CD4-positive, alpha-beta T cell treated with Interleukin-21 for 1 hour (primary cell): ENCODE measurements around the gene IFNL2.
"Not testable (repeated sequence)": the region's sequence is repeated elsewhere in the genome, so short reads cannot be mapped to it uniquely, and the experiment has no call there.

Experiments
- DNase-seq: peaks from one replicate; pipeline ENCODE4 v3.0.0-alpha.2; 2020

The IFNL2 gene

DNA sequence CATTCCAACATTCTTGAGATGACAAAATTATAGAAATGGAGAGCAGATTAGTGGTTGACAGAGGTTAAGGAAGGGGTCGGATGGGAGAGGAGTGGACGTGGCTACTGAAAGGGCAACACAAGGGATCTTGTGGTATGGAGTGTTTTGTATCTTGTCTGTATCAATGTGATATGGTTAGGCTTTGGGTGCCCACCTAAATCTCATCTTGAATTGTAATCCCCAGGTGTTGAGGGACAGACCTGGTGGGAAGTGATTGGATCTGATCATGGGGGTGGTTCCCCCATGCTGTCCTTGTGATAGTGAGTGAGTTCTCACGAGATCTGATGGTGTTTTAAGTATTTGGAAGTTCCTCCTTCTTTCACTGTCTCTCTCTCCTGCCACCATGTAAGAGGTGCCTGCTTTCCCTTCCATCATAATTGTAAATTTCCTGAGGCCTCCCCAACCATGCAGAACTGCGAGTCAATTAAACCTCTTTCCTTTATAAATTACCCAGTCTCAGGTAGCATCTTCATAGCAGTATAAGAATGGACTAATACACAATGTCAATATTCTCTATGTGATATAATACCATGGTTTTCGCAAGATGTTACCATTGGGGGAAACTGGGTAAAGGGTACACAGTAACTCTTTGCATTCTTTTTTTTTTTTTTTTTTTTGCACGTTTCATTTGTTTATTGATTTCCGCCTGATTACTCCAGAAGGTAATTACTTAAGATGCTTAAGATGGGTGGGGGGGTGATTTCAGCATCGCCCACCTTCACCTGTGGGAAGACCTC, 14.6 kb upstream of the IFNL2 start:
- DNase-seq = no peak

DNA sequence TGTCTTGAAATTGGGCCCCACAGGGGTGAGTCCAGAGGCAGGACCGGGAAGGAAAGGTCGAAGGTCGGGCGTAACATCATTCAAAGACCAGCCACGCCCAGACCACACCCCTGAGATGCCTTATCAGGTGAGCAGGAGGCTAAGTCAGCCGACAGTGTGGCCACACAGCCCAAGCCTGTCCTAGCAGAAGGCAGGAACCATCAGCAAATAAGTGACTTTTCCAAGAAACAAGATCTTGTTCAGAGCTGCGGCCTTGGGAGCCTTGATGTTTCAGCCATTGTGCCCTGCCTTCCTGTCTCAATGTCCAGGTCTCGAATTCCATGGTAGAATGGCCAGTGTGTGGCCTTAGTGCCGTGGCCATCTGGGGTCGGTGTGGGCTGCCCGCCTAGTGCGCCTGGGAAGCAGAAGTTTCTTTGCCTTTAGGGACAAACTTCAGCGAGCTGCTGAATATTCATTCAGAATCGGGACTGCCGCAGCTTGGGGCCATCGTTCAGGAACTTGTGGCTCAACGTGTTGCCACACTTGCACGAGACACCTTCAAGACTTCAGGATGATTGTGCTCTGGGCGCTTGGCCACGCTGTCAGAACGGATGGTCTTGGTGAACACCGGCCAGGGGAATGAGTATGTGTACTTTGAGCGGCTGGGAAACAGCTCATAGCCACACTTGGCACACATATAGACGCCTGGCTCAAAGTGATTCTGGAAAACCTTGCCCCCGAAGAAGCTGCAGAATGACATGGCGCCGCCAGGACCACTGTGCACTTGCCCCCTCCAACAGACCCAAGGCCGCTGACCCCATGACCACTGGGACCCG, 13.5 kb upstream of the IFNL2 start:
- no peak for DNase-seq

DNA sequence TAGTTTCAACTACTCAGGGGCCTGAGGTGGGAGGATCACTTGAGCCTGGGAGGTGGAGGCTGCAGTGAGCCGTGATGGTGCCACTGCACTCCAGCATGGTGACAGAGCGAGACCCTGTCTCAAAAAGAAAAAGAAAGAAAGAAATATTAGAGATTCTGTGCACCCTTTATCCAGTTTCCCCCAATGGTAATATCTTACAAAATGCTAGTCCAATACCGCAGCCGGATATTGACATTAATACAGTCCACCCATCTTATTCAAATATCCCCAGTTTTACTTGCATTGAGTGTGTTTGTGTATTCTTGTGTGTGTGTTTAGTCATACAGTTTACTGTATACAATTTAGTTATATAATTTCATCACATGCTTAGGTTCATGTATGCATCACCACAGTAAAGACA, 11.0 kb upstream of the IFNL2 start:
- DNase-seq = no peak

DNA sequence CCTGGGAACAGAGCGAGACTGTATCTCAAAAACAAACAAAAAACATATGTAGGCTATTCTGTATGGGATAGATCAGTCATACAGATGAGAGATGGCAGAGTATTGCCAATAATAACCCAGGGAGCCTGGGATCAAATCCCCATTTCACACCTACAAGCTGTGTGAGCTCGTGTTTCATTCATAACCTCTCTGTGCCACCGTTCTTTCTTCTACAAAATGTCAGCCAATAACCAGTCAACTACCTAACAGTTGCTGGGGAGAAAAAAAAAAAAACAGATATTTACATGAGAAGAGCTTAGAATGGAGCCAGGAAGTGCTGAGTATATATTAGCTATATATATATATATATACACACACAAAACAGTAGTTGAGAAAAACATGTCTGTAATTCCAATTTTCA, 6.5 kb upstream of the IFNL2 start:
- no peak for DNase-seq

DNA sequence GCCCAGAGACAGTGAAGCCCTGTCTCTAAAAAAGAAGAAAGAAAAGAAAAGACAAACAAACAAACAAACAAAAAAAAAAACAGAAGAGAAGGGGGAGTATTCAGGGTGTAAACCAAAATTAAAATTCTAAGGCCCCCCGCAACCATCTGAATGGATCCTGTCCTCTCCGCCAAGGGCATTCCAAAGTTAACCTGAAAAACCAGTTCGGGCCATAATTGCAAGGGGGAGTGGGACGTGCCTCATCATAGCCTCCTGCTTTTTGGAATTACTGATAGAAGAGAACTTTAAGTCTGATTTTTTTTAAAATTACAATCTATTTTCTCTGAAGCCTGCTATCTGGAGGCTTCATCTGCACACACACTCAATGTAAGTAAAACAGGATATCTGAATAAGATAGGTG, 5.7 kb upstream of the IFNL2 start:
- DNase-seq = no peak

DNA sequence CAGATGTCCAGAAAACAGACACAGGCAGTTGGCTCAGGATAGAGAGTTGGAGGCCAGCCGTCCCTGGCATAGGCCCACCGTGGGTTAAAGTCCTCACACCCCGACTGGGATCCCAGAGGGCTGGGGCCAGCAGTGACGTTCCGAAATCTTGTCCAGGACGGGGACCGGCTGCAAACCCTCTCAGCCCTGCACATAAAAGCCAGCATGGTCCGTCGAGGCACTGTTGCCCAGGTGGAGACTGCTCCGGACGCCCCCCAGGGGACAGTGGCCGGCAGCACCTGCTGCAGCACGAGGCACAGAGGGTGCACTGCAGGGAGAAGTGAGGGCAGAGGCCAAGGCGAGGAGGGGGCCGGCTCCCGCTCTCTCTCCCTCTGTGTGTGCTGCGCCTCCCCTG, 4.3 kb upstream of the IFNL2 start:
- DNase-seq = no peak

DNA sequence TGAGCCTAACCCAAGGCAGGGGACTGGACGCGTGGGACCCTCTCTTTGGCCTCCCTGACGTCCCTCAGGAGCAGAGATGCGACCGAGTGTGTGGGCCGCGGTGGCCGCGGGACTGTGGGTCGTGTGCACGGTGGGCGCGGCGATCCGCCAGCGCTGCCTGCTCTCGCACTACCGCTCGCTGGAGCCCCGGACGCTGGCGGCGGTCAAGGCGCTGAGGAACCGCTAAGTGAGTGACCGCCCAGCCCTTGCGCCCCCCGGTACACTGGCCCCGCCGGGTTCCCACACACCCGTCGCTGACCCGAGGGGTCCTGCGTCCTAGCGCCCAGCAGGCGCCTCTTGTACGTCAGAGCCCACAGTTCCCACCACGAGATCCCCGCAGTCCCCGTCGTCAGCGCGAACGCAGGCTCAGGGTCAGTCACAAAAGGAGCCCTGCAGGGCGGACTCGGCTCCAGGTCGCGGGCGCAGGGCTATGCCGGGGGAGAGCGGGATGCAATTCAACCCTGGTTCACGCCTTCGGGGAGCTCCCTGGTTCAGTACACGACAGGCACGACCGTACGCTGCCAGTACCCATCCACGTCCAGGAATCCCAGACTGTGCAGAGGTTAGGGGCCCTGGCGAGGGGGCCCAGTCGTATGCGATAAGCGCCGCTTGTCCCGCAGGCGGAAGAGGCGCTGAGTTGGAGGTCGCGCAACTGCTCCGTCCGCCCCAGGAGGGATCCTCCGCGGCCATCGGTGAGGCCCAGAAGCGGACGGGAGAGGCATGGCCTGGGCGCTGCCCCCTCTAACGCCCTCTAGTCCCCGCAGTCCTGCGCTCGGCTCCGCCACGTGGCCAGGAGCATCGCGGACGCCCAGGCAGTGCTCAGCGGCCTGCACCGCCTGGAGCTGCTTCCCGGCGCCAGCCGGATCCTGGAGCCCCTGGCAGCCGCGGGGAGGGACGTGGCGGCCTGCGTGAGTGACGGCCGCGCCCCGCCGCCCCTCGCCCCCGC, 3.6 kb upstream of the IFNL2 start:
- no peak for DNase-seq

DNA sequence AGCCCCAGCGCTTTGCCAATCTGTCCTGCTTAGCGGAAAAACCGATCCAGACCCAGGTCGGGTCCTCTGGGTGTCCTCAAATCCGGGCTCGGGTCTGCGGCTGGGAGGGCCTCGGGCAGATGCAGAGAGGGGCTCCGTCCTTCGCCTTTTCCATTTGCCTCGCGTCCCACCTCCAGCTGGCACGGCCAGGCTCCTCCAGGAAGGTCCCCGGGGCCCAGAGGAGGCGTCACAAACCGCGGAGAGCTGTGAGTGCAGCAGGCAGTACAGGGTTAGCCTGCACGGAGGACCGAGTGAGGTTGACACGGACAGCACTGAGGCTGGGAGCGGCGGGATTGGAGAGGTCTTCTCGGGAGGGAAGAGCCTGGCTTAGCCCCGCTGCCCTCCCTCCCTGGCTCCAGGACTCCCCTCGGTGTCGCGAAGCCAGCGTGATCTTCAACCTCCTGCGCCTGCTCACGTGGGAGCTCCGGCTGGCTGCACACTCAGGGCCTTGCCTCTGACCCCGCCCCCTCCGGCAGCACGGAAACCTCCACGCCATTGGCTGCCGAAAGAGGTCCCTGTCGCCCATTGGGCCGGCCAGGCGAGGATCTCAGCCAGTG, 2.8 kb upstream of the IFNL2 start:
- no peak for DNase-seq

DNA sequence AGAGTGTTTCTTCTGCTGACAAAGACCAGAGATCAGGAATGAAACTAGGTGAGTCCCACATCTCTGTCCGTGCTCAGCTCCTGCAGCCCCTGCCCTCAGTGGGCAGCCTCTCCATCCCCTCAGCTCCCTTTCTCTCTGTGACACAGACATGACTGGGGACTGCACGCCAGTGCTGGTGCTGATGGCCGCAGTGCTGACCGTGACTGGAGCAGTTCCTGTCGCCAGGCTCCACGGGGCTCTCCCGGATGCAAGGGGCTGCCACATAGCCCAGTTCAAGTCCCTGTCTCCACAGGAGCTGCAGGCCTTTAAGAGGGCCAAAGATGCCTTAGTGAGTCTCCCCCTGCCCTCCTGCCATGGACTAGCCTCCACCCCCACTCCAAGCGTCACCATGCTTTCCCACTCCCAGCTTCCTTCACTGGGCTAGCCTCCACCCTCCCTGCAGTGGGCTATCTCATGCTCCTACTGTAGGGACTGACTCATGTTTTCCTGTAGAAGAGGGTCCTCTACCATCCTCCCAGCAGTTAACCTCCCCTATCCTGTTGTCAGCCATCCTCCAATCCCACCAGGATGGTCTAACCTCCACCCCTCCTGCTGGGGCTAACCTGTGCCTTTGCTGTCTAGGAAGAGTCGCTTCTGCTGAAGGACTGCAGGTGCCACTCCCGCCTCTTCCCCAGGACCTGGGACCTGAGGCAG, 481 bp downstream of the IFNL2 start:
- DNase-seq = not testable (repeated sequence)

DNA sequence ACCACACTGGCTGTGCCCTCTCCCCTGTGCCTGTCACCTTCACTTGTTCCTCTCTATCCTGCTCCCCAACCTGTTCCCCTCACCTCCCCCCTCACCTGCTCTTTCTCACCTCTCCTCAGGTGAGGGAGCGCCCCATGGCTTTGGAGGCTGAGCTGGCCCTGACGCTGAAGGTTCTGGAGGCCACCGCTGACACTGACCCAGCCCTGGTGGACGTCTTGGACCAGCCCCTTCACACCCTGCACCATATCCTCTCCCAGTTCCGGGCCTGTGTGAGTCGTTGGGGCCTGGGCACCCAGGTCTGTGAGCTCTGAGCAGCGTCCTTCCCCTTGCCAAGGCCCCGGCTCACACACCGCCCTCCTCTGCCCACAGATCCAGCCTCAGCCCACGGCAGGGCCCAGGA, 1.2 kb downstream of the IFNL2 start:
- not testable (repeated sequence) for DNase-seq

DNA sequence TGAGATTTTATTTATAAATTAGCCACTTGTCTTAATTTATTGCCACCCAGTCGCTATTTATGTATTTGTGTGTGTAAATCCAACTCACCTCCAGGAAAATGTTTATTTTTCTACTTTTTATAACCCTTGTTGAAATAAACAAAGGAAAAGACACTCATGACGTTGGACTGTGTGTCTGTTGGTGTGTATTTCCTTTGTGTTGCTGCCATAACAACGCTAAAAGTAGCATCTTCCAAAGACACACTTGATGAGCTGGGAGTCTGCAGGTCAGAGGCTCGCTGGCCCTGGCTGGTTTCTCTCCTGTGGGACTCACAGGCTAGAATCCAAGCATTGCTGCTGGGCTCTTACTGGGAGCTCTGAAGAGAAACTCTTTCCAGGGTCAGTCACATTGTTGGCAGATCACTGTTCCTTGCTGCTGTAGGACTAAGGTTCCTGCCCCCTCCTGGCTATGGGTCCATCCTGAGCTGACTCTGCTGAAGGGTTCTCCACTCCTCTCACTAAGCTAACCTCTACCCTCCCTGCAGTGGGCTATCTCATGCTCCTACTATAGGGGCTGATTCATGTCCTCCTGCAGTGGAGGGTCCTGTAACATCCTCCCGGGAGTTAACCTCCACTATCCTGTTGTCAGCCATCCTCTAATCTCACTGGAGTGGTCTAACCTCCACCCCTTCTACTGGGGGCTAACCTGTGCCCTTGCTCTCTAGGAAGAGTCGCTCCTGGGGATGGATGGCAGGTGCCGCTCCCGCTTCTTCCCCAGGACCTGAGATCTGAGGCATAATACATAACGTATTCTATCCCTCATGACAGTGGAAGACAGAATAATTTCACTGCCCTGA, 2.1 kb downstream of the IFNL2 start:
- DNase-seq = no peak

DNA sequence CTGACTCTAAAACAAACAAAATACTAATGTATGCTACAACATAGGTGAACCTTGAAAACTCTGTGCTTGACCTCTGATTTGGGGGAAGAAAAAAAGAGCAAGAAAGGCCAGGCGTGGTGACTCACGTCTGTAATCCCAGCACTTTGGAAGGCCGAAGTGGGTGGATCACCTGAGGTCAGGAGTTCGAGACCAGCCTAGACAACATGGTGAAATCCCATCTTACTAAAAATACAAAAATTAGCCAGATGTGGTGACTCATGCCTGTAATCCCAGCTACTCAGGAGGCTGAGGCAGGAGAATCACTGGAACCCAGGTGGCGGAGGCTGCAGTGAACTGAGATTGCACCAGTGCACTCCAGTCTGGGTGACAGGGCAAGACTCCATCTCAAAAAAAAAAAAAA, 5.7 kb downstream of the IFNL2 start:
- not testable (repeated sequence) for DNase-seq

DNA sequence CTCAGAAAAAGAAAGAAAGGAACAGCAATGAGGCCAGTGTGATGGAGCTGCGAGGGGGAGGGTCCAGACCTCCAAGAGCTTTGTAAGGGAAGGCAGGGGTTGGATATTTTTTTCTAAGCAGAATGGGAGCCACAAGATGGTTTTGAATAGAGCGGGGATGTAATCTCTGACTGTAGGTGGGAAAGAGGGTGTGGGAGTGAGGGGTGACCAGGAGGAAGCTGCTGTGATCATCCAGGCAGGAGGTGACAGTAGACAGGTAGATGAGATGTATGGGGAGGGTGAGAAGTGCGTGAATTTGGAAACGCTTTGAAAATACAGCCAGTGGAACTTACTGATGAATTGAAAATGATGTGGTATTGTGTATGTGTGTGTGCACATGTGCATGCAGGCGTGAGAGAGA, 7.4 kb downstream of the IFNL2 start:
- DNase-seq = no peak

DNA sequence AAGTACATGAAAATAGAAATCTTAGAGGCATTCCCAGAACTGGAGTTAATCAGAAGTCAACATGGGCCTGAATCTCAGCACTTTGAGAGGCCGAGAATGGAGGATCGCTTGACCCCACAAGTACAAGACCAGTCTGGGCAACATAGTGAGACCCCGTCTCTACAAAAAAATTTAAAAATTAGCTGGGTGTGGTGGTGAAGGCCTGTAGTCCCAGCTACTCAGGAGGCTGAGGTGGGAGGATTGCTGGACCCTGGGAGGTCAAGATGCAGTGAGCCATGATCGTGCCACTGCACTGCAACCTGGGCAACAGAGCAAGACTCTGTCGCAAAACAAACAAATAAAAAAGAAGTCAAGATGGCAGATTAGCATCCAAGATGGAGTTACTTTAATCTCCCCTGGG, 8.5 kb downstream of the IFNL2 start:
- DNase-seq = no peak

DNA sequence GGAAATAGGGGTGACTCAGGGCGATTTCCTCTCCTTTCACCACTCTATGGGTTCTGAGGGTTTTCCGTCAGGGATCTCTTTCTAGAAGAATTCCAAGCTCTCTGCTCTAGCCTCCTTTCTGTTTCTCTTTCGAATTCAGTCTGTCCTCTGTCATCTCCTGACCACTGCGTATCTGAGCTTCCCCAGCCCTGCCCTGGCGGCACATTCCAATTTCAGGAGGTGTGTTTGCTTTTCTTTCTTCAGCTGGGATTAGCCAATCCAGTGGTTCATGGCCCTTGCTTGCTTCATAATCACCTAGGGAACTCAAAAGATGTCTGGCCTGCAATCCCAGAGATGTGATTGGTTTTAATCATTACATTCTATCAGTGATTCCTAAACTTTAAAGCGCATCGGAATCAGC, 9.4 kb downstream of the IFNL2 start:
- DNase-seq = no peak

DNA sequence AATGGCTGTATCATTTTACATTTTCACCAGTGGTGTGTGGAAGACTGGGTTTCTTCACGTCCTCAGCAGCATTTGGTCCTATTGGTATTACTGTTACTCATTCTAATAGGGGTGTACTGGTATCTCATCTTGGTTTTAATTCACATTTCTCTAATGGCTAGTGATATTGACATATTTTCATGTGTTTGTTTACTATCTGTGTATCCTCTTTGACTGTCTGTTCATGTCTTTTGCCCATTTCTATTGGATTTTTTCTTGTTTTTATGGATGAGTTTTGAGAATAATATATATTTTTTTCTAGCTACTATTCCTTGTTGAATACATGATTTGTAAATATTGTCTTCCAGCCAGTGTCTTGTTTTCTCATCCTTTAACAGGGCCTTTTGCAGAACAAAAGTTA, 13.8 kb downstream of the IFNL2 start:
- DNase-seq = no peak

DNA sequence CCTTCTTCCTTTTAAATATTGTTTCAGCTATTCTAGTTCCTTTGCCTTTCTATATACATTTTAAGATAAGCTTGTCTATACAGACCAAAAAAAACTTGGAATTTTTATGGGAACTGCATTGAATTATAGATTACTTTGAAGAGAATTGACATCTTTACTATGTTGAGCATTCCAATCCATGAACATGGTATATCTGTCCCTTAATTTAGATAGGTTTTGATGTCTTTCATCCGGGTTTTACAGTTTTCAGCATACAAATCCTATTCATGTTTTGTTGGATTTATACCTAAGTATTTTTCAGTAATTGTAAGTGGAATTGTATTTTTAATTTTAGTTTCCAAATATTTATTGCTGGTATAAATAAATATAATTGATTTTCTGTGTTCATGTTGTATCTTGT, 15.8 kb downstream of the IFNL2 start:
- DNase-seq = no peak

DNA sequence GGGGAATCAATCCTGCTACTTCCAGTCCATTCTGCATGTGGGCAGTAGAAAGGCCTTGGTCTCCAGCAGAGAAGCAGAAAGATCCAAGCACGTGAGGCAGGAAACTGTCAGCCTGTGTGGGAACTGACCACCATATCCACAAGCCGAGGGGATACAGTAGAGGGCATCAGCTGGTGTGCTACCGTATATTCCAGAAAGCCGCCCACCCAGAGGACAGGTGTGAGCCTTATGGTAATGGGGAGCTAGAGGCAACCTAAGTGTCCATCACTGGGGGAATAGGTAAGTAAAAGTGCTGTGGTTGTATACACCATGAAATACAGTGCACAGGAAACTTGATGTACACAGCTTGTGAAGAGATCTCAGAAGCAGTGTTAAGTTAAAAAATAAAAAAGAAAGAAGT, 25.2 kb downstream of the IFNL2 start:
- DNase-seq = no peak

DNA sequence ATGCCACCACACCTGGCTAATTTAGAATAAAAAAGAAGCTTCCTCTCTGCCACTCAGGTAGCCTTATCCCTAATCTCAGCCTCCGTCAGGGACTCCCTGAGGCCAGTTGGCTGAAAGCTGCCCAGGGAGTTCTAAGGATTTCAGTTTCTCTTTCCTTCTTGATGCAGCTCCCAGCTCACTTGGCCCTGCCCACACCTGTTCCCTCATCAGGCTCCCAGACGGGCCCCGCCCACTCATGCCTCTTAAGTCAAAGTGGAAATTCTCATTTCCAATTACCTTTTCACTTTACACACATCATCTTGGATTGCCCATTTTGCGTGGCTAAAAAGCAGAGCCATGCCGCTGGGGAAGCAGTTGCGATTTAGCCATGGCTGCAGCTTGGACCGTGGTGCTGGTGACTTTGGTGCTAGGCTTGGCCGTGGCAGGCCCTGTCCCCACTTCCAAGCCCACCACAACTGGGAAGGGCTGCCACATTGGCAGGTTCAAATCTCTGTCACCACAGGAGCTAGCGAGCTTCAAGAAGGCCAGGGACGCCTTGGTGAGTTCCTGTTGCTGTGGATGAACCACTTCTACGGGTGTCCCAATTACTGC, 28.0 kb downstream of the IFNL2 start, which contains the start of gene IFNL1:
Gene IFNL1, plus strand, starts transcription at position 353 of the 591 bp plus-strand sequence. Its CDS starts 15 bp downstream, at position 368.
- DNase-seq = no peak

DNA sequence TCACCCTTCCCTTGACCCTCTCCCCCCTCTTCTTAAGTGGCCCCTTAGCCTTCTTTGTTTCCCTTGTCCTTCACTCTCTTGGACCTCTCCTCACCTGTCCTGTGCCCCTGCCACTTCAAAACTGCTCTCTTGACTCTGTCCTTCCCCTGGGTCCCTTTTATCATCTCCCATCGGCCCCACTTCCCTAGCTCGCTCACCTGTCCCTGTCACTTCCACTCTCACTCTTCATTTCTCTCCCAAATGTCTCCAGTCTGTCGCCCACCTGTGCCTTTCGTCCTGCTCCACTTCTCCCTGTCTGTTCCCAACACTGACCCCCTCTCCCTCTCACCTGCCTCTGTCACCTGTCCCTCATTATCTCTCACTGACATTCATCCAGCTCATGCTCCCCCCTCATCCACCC, 28.7 kb downstream of the IFNL2 start:
- DNase-seq = no peak
